Naive thymus-derived CD8-positive, alpha-beta T cell (primary cell): ENCODE data around the gene NPIPA7. TPM values are rescaled to one million over a fixed set of nuclear protein-coding genes. Genes with fewer than 3 reads are reported as not detected.
"Not testable (repeated sequence)": the region's sequence is repeated elsewhere in the genome, so short reads cannot be mapped to it uniquely, and the experiment has no call there.

ENCODE experiments used
- ATAC-seq, 2 donors: fragments of 150-1000 bp; cut with Tn5 transposase in 1 of 2; sonication (Bioruptor Pico), chemical (Tn5 transposase) in 1 of 2; 1 replicate in 1 of 2; 2 replicates in 1 of 2; pipeline ENCODE4 v1.10.0; 2021; ENCODE audit warnings: mild to moderate bottlenecking in 2 of 2, moderate library complexity in 2 of 2
- POLR2A ChIA-PET: fragments of 350-600 bp; sonication (Branson Sonifier 250); formaldehyde crosslinking; loops from one replicate; lab custom pipeline; 2021; ENCODE audit warnings: antibody characterized with exemption; lab: Charles Lee
- DNase-seq, 10 donors: peaks; one replicate each; pipeline versions ENCODE4 v3.0.0 to v3.0.0-alpha.2; 2020 to 2022
- H3K27ac Mint-ChIP-seq, 10 donors: one replicate each; pipeline ENCODE4 v1.8.0; 2020 to 2022; ENCODE audit warnings: mild to moderate bottlenecking in 10 of 10, mixed read lengths in 10 of 10, moderate library complexity in 4 of 10, inconsistent platforms in 1 of 10
- H3K27me3 Mint-ChIP-seq, 5 donors: one replicate each; pipeline ENCODE4 v1.8.0; 2021 to 2022; ENCODE audit warnings: mixed read lengths in 5 of 5
- H3K36me3 Mint-ChIP-seq, 3 donors: one replicate each; pipeline ENCODE4 v1.8.0; 2020 to 2022; ENCODE audit warnings: mixed read lengths in 3 of 3, mild to moderate bottlenecking in 2 of 3, inconsistent platforms in 1 of 3
- H3K4me1 Mint-ChIP-seq, 4 donors: one replicate each; pipeline ENCODE4 v1.8.0; 2021 to 2022; ENCODE audit warnings: mixed read lengths in 4 of 4
- H3K4me3 Mint-ChIP-seq, 10 donors: one replicate each; pipeline ENCODE4 v1.8.0; 2020 to 2022; ENCODE audit warnings: mild to moderate bottlenecking in 10 of 10, mixed read lengths in 10 of 10, moderate library complexity in 6 of 10, inconsistent platforms in 1 of 10
- H3K9me3 Mint-ChIP-seq, 9 donors: one replicate each; pipeline ENCODE4 v1.8.0; 2020 to 2022; ENCODE audit warnings: mixed read lengths in 9 of 9, mild to moderate bottlenecking in 3 of 9, inconsistent platforms in 1 of 9, moderate library complexity in 1 of 9
- polyA plus RNA-seq, 3 donors: library from polyadenylated mRNA; unstranded; fragments of 300-500 nt; fragmentation: Illumina TruSeq; gene quantifications; one replicate each; pipeline ENCODE4 v1.2.3, GENCODE V29; 2021
- total RNA-seq, 8 experiments: library from RNA in 2 of 8; stranded (reverse) in 2 of 8; gene quantifications; one replicate each; pipeline ENCODE4 v1.2.3 and lab custom pipeline; 2021 to 2026

Gene NPIPA7
- total and polyA plus RNA-seq, 5 experiments from 2014 or later = 1.6 to 15.7 (median 13.1) TPM; not detected in 2

DNA sequence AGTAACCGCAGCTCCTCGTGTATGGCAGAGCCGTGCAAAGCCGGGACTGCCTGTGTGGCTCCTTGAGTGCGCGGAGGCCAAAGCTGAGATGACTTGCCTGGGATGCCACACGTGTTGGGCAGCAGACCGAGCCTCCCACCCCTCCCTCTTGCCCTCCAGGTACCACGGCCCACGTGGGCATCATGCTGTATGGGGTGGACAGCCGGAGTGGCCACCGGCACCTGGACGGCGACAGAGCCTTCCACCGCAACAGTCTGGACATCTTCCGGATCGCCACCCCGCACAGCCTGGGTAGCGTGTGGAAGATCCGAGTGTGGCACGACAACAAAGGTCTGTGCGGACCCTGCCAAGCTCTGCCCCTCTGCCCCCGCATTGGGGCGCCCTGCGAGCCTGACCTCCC lies 4.7 kb upstream of the NPIPA7 start:
- H3K27me3 Mint-ChIP-seq, H3K27ac Mint-ChIP-seq, H3K4me1 Mint-ChIP-seq, H3K9me3 Mint-ChIP-seq, H3K4me3 Mint-ChIP-seq, DNase-seq, POLR2A ChIA-PET, ATAC-seq, H3K36me3 Mint-ChIP-seq: not testable (repeated sequence)

DNA sequence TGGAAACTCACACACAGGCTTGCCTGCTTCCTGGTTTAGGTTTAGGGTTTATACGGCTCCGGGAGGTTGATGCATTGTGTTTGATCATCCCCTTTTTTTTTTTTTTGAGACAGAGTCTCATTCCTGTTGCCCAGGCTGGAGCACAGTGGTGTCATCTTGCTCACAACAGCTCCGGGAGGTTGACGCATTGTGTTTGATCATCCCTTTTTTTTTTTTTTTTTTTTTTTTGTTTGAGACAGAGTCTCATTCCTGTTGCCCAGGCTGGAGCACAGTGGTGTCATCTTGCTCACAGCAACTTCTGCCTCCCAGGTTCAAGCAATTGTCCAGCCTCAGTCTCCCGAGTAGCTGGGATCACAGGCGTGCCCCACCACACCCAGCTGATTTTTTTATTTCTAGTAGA lies 20.7 kb downstream of the NPIPA7 start:
- H3K27me3 Mint-ChIP-seq, POLR2A ChIA-PET, H3K36me3 Mint-ChIP-seq: not testable (repeated sequence)

DNA sequence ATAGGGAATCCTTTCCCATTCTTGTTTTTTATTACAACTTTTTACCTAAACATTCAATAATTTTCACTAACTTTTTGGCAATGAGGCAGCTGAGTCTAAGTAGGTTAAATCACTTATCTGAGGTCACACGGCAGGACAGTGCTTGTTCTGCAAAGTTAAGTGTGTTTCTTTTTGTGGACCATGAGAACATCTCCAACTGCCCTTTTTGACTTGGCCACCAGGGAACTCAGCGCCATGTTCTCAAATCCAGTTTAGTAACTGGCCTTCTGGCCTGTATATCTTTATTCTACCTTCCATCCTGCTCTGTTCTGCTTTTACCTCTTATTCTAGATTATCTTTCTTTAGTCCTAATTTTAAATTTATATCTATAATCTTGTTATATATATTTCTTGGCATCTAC lies 23.4 kb downstream of the NPIPA7 start:
- H3K27me3 Mint-ChIP-seq, H3K27ac Mint-ChIP-seq: not testable (repeated sequence)

More for the DNA sequence above, 20.7 kb downstream of the NPIPA7 start:
- H3K4me1 Mint-ChIP-seq, H3K27ac Mint-ChIP-seq, DNase-seq, ATAC-seq, H3K9me3 Mint-ChIP-seq, H3K4me3 Mint-ChIP-seq: not testable (repeated sequence)

DNA sequence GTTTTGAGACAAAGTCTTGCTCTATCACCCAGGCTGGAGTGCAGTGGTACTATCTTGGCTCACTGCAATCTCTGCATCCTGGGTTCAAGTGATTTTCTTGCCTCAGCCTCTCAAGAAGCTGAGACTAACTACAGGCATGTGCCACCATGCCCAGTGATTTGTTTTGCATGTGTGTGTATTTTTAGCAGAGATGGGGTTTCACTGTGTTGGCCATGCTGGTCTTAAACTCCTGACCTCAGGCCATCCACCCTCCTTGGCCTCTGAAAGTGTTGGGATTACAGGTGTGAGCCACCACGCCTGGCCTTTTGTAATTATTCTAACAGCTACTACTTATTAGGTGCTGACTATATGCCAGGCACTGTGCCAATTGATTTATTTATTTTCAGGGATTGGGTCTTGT lies 25.3 kb downstream of the NPIPA7 start:
- H3K4me1 Mint-ChIP-seq, ATAC-seq, H3K36me3 Mint-ChIP-seq, H3K9me3 Mint-ChIP-seq, H3K27ac Mint-ChIP-seq, POLR2A ChIA-PET, H3K27me3 Mint-ChIP-seq, H3K4me3 Mint-ChIP-seq, DNase-seq: not testable (repeated sequence)

More for the DNA sequence above, 23.4 kb downstream of the NPIPA7 start:
- H3K4me1 Mint-ChIP-seq, H3K4me3 Mint-ChIP-seq, H3K36me3 Mint-ChIP-seq, POLR2A ChIA-PET, H3K9me3 Mint-ChIP-seq, ATAC-seq, DNase-seq: not testable (repeated sequence)

DNA sequence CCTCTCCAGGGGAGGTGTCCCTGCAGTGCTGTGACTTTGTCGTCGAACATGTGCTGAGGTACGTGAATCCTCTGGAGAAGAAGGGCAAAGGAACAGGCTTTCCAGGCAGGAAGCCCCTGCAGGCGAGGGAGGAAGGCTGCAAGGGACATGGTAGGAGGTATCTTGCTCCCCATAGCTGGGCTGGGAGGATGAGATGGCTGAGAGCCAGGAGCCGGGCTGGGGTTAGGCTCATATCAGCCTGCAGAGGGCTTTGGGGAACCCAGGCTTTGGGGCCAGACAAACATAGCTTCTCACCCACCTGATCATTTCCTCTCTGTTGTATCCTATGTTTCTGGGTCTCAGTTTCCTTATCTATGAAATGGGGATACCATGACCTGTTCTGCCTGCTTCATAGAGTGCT lies 26.5 kb downstream of the NPIPA7 start:
- H3K27me3 Mint-ChIP-seq, H3K9me3 Mint-ChIP-seq, H3K27ac Mint-ChIP-seq, POLR2A ChIA-PET, H3K4me3 Mint-ChIP-seq, H3K4me1 Mint-ChIP-seq, DNase-seq, H3K36me3 Mint-ChIP-seq, ATAC-seq: not testable (repeated sequence)

DNA sequence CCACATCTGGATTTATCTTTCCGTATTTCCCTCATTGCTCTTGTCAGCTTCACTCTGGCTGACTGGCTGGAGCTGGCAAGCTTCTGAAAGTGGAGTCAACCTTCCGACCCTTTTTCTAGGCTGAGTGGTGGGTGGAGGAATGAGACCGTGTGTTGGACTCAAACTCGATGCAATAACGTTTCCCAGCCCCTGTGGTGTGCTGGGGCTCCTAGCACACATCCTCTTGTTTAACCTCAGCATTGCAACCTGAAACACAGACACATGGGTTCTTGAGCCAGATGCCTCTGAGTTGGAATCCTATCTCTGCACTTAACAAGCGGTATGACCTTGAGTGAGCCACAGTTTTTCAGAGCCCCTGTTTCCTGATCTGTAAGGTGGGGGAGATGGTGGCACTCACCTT lies 29.5 kb downstream of the NPIPA7 start:
- H3K27me3 Mint-ChIP-seq, H3K4me1 Mint-ChIP-seq, ATAC-seq, H3K4me3 Mint-ChIP-seq, H3K9me3 Mint-ChIP-seq, POLR2A ChIA-PET, DNase-seq, H3K27ac Mint-ChIP-seq, H3K36me3 Mint-ChIP-seq: not testable (repeated sequence)

DNA sequence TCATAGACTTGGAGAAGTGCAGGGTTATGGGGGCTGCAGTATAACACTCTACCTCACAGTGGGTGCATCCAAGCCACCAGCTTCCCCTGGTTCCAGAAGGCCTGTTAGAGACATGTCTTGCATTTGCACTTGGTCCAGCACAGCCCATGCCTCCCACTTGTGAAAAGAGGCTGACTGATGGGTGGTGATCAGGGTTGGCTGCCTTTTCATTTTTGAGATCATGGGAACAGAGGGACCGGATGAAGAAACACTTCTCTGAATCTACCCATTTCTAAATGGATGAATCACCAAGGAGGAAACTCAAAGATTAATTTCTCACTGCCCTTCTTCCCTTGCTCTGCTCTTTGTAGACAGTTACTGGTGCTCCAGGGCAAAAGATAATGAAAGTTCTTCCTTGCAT lies 34.8 kb downstream of the NPIPA7 start:
- H3K36me3 Mint-ChIP-seq, H3K27me3 Mint-ChIP-seq, H3K27ac Mint-ChIP-seq, H3K4me3 Mint-ChIP-seq, ATAC-seq, POLR2A ChIA-PET, H3K9me3 Mint-ChIP-seq, DNase-seq, H3K4me1 Mint-ChIP-seq: not testable (repeated sequence)

DNA sequence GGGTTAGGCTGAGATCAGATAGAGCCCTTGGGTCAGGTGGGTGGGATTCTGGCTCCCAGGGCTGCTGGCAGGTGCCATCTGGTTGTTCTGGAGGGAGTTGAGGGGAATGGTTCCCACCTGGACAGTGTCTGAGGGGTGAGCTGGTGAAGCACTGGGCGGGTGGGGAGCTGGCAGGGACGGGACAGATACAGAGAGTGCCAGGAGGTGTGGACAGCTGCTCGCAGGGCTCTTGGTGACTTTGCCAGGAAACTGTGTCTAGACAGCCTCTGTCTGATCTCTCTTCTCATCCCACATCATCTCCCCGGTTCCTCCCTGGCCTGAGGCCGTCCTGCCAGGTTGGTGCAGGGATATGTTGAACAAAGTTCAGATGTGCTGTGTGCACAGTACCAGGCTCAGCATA lies 38.1 kb downstream of the NPIPA7 start:
- H3K27me3 Mint-ChIP-seq, DNase-seq, POLR2A ChIA-PET, ATAC-seq, H3K9me3 Mint-ChIP-seq, H3K27ac Mint-ChIP-seq, H3K4me3 Mint-ChIP-seq, H3K4me1 Mint-ChIP-seq, H3K36me3 Mint-ChIP-seq: not testable (repeated sequence)

DNA sequence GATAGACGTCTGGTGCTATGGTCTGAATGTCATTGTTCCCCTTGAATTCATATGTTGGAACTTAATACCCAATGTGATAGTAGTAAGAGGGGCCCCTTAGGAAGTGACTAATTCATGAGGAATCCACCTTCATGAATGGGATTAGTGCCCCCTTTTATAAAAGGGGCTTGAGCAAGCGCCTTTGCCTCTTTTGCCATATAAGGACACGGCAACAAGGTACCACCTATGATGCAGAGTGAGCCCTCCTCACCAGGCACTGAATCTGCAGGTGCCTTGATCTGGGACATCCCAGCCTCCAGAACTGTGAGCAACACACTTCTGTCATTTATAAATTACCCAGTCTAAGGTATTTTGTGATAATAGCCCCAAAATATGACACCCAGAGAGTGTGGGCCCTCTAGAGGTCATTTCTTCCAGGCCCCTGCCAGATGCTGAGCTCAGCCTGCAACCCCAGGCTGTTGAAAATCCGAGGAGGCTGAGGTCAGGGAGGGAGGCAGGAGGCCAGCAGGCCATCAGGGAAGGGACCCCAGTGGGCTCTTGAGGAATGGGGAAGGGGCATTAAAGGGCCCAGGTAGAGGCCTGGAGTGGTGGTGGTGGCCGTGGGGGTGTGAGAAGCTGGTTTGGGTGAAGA lies 39.1 kb downstream of the NPIPA7 start:
- H3K27me3 Mint-ChIP-seq, H3K4me1 Mint-ChIP-seq, POLR2A ChIA-PET, H3K4me3 Mint-ChIP-seq, ATAC-seq, H3K9me3 Mint-ChIP-seq, DNase-seq, H3K36me3 Mint-ChIP-seq, H3K27ac Mint-ChIP-seq: not testable (repeated sequence)

DNA sequence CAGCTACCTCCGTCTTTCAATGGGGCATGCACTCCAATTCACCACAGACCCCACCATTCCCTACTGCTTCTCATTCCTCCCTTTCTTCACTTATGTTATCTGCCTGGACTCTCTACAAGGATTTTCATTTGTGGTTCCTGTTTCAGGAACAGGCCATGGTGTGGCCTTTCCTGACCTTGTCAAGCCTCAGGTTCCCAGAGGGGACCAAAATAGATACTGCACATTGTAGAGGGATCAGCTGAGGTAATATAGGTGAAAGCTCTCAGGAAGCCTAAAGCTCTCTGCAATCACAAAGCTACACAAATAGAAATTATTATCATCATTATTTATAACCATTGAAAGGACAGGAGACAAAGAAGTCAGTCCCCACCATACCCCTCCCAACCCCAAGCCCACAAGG lies 41.6 kb downstream of the NPIPA7 start:
- H3K27ac Mint-ChIP-seq, ATAC-seq, H3K27me3 Mint-ChIP-seq, H3K4me3 Mint-ChIP-seq, H3K36me3 Mint-ChIP-seq, POLR2A ChIA-PET, H3K9me3 Mint-ChIP-seq, DNase-seq, H3K4me1 Mint-ChIP-seq: not testable (repeated sequence)

DNA sequence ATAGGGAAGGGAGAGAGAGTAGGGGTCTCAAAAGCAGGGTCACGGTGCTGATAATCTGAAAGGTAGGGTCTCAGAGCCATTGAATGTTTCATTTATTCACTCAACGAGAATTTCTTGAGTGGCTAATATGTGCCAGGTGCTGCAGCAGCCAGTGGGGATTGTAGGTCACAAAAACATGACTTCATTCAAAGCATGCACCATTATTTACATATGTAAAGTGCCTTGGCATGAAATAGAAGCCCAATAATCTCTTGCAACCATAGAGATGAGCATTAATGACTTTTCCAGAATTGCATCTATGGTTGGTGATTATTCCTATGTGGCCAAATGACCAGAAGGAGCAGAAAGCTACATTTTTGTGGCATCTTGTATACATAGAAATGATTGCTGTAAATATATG lies 46.2 kb downstream of the NPIPA7 start:
- H3K4me1 Mint-ChIP-seq, DNase-seq, H3K27me3 Mint-ChIP-seq, H3K4me3 Mint-ChIP-seq, POLR2A ChIA-PET, H3K36me3 Mint-ChIP-seq, ATAC-seq, H3K9me3 Mint-ChIP-seq, H3K27ac Mint-ChIP-seq: not testable (repeated sequence)

DNA sequence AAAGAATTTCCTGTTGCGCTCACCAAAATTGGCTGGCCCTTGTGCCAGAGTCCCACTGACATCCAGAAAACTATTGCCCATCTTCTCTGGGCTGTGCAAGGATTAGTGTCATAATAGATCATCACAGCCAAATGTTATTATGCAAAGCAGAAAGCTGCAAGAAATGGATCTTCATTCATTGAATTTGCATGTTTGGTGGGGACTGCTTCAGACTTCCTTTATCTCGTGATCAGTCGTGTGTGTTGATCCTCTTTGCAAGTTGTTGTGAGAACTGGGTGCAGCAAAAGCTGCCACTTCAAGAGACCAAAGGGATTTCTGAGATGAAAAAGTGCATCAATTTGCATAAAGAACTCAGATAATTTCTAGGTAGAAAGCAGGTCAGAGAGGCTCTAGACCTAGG lies 52.2 kb downstream of the NPIPA7 start:
- H3K4me1 Mint-ChIP-seq, H3K27ac Mint-ChIP-seq, H3K36me3 Mint-ChIP-seq, ATAC-seq, H3K9me3 Mint-ChIP-seq, POLR2A ChIA-PET, DNase-seq, H3K27me3 Mint-ChIP-seq, H3K4me3 Mint-ChIP-seq: not testable (repeated sequence)

DNA sequence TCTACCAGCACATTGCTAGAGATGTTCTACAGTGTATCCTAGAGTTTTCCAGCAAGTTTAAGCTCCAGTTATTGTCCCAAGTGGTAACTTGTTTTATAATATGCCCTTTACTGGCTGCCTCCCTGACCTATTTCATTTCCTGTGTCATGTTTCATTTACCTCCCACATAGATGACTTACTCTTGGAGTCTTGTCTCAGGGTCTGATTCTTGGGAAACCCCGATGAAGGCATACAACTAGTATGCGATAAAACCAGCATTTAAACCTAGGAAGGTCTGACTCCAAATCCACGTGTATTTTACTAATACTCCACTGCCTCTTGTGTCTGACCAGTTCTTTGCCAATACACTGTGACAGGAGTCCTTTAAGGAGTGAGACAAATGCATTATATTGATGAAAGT lies 55.8 kb downstream of the NPIPA7 start:
- POLR2A ChIA-PET, H3K9me3 Mint-ChIP-seq, H3K36me3 Mint-ChIP-seq, H3K4me3 Mint-ChIP-seq, H3K27me3 Mint-ChIP-seq, H3K27ac Mint-ChIP-seq, H3K4me1 Mint-ChIP-seq, DNase-seq, ATAC-seq: not testable (repeated sequence)

DNA sequence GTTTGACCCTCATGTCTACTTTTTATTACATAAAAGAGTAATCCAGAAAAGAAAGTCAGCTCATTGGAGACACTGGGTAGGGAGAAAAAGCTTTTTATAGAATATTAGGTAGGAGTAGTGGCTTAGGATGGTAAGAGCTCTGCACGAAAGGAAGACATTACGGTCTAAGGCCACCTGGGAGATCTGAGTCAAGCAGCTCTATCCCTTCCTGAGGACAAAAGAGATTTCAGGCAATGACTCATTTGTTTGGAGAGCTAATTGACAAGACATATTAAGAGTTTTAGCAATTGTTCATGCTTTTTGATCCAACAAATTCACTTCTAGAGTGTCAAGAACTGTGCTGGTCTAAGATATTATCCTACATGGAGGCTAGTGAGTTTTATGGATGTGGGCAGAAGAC lies 62.5 kb downstream of the NPIPA7 start:
- H3K27me3 Mint-ChIP-seq, DNase-seq, H3K27ac Mint-ChIP-seq, POLR2A ChIA-PET, H3K4me3 Mint-ChIP-seq, H3K36me3 Mint-ChIP-seq, H3K4me1 Mint-ChIP-seq, ATAC-seq, H3K9me3 Mint-ChIP-seq: not testable (repeated sequence)
